ENCODE measurements around the gene FAAP100.

FAAP100 gene

DNA sequence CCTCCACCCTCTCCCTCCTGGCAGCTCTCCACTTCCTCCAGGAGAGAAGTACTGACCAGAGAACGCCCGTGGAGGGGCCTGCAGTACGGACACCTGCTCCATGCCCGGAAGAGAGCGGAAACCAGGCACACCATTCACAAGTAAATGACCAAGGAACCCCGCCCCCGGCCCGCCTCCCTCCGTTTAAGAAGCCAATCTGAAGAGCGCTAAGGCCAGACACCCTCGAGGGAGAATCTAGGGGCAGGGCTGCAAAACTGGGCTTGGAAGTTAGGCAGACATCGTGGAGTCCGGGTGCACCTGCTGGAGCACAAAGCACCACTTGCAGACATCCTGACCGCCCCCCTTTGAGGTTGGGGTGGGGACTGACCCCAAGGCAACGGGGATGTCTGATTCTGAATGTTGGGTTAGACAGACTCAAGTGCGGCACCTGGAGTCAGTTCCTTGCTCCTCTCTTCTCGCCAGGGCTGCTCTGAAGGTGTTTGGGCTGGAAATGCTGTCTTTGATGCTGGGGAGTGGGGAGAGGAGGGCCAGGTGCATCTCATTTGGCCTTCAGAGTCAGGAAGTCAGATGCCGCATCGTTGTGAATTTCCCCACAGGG is 964 bp upstream of the FAAP100 start:
- TF ChIP-seq, protein P1, sequence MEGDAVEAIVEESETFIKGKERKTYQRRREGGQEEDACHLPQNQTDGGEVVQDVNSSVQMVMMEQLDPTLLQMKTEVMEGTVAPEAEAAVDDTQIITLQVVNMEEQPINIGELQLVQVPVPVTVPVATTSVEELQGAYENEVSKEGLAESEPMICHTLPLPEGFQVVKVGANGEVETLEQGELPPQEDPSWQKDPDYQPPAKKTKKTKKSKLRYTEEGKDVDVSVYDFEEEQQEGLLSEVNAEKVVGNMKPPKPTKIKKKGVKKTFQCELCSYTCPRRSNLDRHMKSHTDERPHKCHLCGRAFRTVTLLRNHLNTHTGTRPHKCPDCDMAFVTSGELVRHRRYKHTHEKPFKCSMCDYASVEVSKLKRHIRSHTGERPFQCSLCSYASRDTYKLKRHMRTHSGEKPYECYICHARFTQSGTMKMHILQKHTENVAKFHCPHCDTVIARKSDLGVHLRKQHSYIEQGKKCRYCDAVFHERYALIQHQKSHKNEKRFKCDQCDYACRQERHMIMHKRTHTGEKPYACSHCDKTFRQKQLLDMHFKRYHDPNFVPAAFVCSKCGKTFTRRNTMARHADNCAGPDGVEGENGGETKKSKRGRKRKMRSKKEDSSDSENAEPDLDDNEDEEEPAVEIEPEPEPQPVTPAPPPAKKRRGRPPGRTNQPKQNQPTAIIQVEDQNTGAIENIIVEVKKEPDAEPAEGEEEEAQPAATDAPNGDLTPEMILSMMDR (IDR thresholded peaks at IDR 0.05; ENCODE audit: low read depth, low read length), result no peak; the same call in 1 of the 2 replicates
- DNase-seq (ENCODE audit: extremely low read depth, low read depth), result no peak

DNA sequence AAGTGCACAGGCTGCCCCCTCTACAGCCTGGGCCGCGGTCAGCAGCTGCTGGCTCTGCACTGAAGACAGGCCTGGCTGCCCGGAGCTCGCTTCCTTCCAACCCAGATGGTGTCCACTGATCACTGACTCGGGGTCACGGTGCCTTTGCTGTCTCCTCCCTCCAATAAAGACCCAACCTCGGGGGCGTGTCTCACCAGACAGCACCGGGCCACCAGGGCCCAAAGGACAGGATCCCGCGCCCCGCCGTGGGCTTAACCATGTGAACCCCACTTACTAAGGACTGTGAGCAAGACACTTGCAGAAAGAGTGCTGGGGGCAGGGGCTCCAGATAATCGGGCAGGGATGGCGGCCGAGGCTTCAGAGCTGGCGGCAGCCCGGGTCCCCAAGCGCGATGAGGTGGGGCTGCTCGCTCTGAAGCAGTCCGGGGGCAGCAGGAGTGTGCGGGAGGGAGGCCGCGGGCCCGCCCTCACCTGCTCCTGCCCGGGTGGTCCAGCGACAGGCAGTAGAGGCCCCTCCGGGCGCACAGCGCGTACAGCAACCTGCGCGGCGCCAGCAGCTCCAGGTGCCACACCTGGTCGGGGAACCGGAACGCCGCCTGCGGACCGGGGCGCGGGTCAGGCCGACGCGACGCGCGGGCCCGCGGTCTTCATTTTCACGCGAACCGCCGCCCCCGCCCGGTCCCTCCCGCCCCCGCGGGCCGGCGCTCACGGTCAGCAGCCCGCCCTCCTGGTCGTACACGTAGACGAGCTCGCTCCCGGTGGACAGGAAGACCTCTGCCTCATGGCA is 502 bp downstream of the FAAP100 start:
- DNase-seq (ENCODE audit: extremely low read depth, low read depth), result no peak
- TF ChIP-seq, protein P1 (IDR thresholded peaks at IDR 0.05; ENCODE audit: low read depth, low read length), result no peak

DNA sequence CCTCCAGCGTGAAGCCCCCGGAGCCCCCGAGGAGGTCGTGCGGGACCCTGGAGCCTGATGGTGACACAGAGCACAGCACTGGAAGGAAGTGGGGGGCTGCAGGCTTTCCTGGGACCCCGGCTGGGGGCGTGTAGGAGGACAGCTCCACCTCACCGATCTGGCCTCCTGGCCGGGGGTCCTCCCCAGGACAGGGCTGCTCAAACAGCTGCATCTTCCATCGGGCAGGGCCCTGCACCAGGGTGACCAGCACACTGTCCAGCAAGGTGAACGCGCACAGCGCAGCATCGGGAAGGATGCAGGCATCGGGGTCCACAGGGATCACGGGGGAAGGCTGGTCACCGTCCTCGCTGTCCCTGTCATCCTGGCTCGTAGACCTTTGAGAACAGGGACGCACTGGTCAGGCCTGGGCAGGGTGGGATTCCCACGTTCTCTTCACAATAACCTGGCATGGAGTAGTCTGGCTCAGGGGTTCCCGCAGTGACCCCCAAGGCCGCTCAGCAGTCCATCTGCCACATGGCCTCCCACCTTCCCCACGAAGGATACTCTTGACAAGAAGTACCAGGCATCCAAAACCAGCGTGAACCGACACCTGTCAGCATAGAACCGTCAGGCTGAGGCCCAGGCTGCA is 1.2 kb downstream of the FAAP100 start:
- TF ChIP-seq, protein P1 (IDR thresholded peaks at IDR 0.05; ENCODE audit: low read depth, low read length), result no peak
- no peak for DNase-seq (ENCODE audit: extremely low read depth, low read depth)

DNA sequence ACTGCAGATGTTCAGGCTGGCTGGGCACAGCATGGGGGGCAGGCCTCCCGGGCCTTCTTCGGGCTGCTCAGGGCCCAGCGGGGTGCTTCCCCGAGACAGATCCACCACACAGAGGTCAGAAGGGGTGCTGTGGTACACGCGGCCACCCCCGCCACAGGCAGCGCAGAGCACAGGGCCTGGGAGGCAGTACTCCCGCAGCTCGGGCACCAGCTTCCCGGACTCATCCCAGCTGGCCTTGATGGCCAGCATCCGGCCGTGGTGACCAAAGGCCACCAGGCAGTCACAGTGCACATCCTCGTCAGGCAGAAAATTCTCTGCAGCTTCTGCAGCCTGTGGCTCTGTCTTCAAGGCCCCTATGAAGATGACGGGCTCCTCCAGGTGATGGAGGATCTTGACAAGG is 1.9 kb downstream of the FAAP100 start:
- TF ChIP-seq, protein P1 (IDR thresholded peaks at IDR 0.05; ENCODE audit: low read depth, low read length), result no peak
- DNase-seq (ENCODE audit: extremely low read depth, low read depth), result no peak

DNA sequence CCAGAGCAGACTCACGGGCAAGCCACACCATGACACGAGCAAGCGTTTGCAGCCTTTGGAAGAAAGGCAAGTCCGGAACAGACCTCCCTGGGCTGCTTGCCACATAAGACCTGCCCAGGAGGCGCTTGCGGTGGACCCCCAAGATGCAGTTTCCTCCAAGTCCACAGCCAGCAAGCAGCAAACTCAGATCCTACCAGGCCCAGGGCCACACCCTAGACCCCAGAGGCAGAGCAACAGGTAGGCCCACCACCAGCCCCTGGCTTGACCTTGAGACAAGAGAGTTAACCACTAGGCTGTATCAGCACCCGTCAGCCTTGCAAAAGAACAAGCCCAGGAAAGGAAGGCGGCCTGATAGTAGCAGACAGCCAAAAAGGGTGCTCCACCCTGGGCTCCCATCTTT is 2.3 kb downstream of the FAAP100 start:
- TF ChIP-seq, protein P1 (IDR thresholded peaks at IDR 0.05; ENCODE audit: low read depth, low read length), result no peak
- no peak for DNase-seq (ENCODE audit: extremely low read depth, low read depth)

DNA sequence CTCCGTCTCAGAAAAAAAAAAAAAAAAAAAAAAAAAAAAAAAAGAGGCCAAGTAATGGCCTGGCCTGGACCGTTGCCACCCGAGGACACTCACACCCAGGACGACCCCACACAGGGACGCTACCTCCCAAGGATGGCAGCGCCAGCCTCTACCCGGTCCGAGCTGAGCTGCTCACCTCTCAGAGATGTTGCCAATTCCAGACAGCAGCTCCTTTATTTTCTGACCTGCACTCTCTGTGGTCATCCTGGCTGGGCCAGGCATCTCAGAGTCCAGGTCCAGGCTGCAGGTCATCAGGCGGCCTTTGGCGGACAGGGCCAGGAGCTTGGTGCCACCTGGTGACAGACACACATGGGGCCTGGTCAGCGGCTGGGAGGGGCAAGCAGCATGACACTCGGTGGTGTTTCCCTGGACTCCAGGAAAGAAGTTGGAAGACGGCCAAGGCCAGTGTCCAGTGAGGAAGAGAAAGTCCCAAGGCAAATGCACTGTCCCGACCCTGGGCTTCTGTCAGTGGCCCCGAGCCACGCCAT is 3.1 kb downstream of the FAAP100 start:
- no peak for DNase-seq (ENCODE audit: extremely low read depth, low read depth)
- TF ChIP-seq, protein P1 (IDR thresholded peaks at IDR 0.05; ENCODE audit: low read depth, low read length), result no peak

DNA sequence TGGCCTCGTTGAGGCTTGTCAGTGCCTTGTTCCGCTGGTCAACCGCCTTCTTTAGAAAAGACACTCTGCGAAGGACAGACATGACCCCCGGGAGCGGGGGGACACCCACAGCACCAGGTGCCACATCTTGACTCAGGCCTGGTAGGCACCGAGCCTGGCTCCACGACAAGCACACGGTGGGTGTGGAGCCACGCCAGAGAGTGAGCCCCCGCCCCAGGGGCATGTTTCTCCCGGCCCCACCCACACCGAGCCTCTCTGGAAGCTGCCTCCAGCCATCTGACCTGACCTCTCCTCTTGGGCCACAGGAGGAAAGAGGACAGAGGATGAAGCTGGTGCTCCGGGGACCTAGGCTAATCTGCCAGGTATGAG is 4.6 kb downstream of the FAAP100 start:
- DNase-seq (ENCODE audit: extremely low read depth, low read depth), result no peak
- TF ChIP-seq, protein P1 (IDR thresholded peaks at IDR 0.05; ENCODE audit: low read depth, low read length), result no peak
